HG02938 (cell line): ENCODE results near the gene TMEM130.

Source experiments
- ATAC-seq: cut with Tn5 transposase; IDR thresholded peaks from one replicate; pipeline ENCODE4 v1.9.1; 2021; ENCODE audit warnings: mild to moderate bottlenecking, moderate library complexity; ENCODE audit not compliant: unreplicated experiment

TMEM130 gene

GRCh38 chr7:98810153-98810802 lies 59.5 kb downstream of the TMEM130 start:
- ATAC-seq = no peak

GRCh38 chr7:98808751-98809460 lies 60.9 kb downstream of the TMEM130 start:
- ATAC-seq = no peak

- ATAC-seq = no peak
These were observed 62.5 kb downstream of the TMEM130 start for GRCh38 chr7:98807068-98808048.

- ATAC-seq = no peak
These were observed 63.6 kb downstream of the TMEM130 start for GRCh38 chr7:98805956-98806838.

- ATAC-seq = peak; percentile 29
These were observed 67.1 kb downstream of the TMEM130 start for GRCh38 chr7:98802781-98803110.

GRCh38 chr7:98802088-98802780 lies 67.6 kb downstream of the TMEM130 start:
- ATAC-seq = peak; percentile 87

GRCh38 chr7:98800996-98801395 lies 68.8 kb downstream of the TMEM130 start:
- ATAC-seq = no peak

GRCh38 chr7:98797150-98797549 lies 72.7 kb downstream of the TMEM130 start:
- no peak for ATAC-seq
